Endodermal cell (in vitro differentiated cells): Measurements from ENCODE around the gene UGT1A4. TPM values are rescaled to one million over a fixed set of nuclear protein-coding genes. Genes with fewer than 3 reads are reported as not detected.

Experiments used
- DNase-seq: peaks from one replicate; pipeline ENCODE4 v3.0.0-alpha.2; 2017
- H3K27ac ChIP-seq: 2 replicates; pipeline ENCODE4 v1.5.1; 2013; ENCODE audit warnings: mild to moderate bottlenecking, low read depth, low read length, moderate library complexity
- H3K27me3 ChIP-seq: 2 replicates; pipeline ENCODE4 v1.6.1; 2013; ENCODE audit warnings: mild to moderate bottlenecking, low read length, moderate library complexity; ENCODE audit not compliant: insufficient read depth, control insufficient read depth, poor library complexity, severe bottlenecking
- H3K36me3 ChIP-seq: 2 replicates; pipeline ENCODE4 v1.7.0; 2013; ENCODE audit warnings: mild to moderate bottlenecking, low read length, moderate library complexity; ENCODE audit not compliant: control insufficient read depth, insufficient read depth
- H3K4me1 ChIP-seq: one replicate; pipeline ENCODE4 v1.7.0; 2013; ENCODE audit warnings: low read length; ENCODE audit not compliant: control insufficient read depth, insufficient read depth
- H3K4me3 ChIP-seq: 2 replicates; pipeline ENCODE4 v1.5.1; 2013; ENCODE audit warnings: mild to moderate bottlenecking, low read length, moderate library complexity
- H3K9ac ChIP-seq: 2 replicates; pipeline ENCODE4 v1.6.1; 2013; ENCODE audit warnings: mild to moderate bottlenecking, low read length, moderate library complexity; ENCODE audit not compliant: poor library complexity, severe bottlenecking; ENCODE audit errors: extremely low read depth
- H3K9me3 ChIP-seq: 2 replicates; pipeline ENCODE4 v1.6.1; 2013; ENCODE audit warnings: mild to moderate bottlenecking, low read length, moderate library complexity; ENCODE audit not compliant: control insufficient read depth
- H3K27ac Mint-ChIP-seq: 2 replicates; pipeline ENCODE4 v1.8.0; 2020; ENCODE audit warnings: mixed read lengths
- H3K27me3 Mint-ChIP-seq: 2 replicates; pipeline ENCODE4 v1.8.0; 2021; ENCODE audit warnings: mild to moderate bottlenecking, mixed read lengths; ENCODE audit not compliant: insufficient read depth
- H3K36me3 Mint-ChIP-seq: 2 replicates; pipeline ENCODE4 v1.8.0; 2020; ENCODE audit warnings: low read depth, mixed read lengths
- H3K4me1 Mint-ChIP-seq: 2 replicates; pipeline ENCODE4 v1.8.0; 2020; ENCODE audit warnings: mixed read lengths
- H3K4me3 Mint-ChIP-seq: 2 replicates; pipeline ENCODE4 v1.8.0; 2020; ENCODE audit warnings: mild to moderate bottlenecking, moderate library complexity, mixed read lengths
- H3K9me3 Mint-ChIP-seq: 2 replicates; pipeline ENCODE4 v1.8.0; 2020; ENCODE audit warnings: mild to moderate bottlenecking, mixed read lengths
- CTCF ChIP-seq: fragments of 200-600 bp; sonication (generic); conservative IDR thresholded peaks from 2 replicates; pipeline ENCODE4 v1.5.0; 2021; ENCODE audit warnings: antibody characterized with exemption, mild to moderate bottlenecking
- WGBS, 2 experiments: methylation state at CpG; one replicate each; pipeline versions ENCODE4 v1.1.5 to v1.1.7; 2013; ENCODE audit warnings: missing lambda C conversion rate in 2 of 2, mixed read lengths in 1 of 2; ENCODE audit not compliant: insufficient coverage in 1 of 2, insufficient read length in 1 of 2; 5-methylcytosine and 5-hydroxymethylcytosine counted together
- total RNA-seq, 2 donors: library from RNA; stranded (reverse); fragmentation: NEBNext Ultra II Directional in 1 of 2; extraction: Animal tissue kit (Norgen Biotek cat#: 25700) in 1 of 2; gene quantifications; 2 replicates in 1 of 2; 3 replicates in 1 of 2; pipeline ENCODE4 v1.2.1, GENCODE V29; 2021

UGT1A4 gene
- total RNA-seq, 2 donors from 2014 or later = not detected

- Mint-ChIP-seq H3K9me3 (no peaks in the 10 kb centered on the region), H3K36me3 (no peaks in the 10 kb centered on the region), H3K4me3 (no peak overlapping the region), H3K27ac (no peak overlapping the region), H3K4me1 (peaks cover 13% of the 10 kb centered on the region), H3K27me3 (no peaks in the 10 kb centered on the region)
- Histone ChIP-seq H3K4me1 (no peaks in the 10 kb centered on the region), H3K9ac (no peak overlapping the region), H3K4me3 (no peak overlapping the region), H3K36me3 (no peaks in the 10 kb centered on the region), H3K27ac (no peak overlapping the region), H3K27me3 (no peaks in the 10 kb centered on the region), H3K9me3 (no peaks in the 10 kb centered on the region)
- WGBS, 2 experiments = 78 to 83% methylated on average over 6 of the region's 6 CpGs
- no peak for TF ChIP-seq CTCF
- no peak for DNase-seq
Measured at GRCh38 chr2:233693963-233694362, 24.6 kb upstream of the UGT1A4 start.

GRCh38 chr2:233698740-233699139, 19.8 kb upstream of the UGT1A4 start:
- H3K4me3 ChIP-seq = no peak overlapping the region
- Mint-ChIP-seq H3K36me3 (no peaks in the 10 kb centered on the region), H3K27ac (no peak overlapping the region), H3K27me3 (peaks cover 1% of the 10 kb centered on the region), H3K9me3 (peaks cover 3% of the 10 kb centered on the region), H3K4me1 (peaks cover 24% of the 10 kb centered on the region), H3K4me3 (no peak overlapping the region)
- WGBS, 2 experiments = 82 to 85% methylated on average over 3 to 4 of the region's 4 CpGs
- H3K9ac ChIP-seq = no peak overlapping the region
- DNase-seq = no peak
- TF ChIP-seq CTCF = no peak
- no peaks in the 10 kb centered on the region for H3K9me3 ChIP-seq
- no peak overlapping the region for H3K27ac ChIP-seq
- H3K36me3 ChIP-seq = no peaks in the 10 kb centered on the region
- no peaks in the 10 kb centered on the region for H3K27me3 ChIP-seq
- peaks cover 6% of the 10 kb centered on the region for H3K4me1 ChIP-seq

GRCh38 chr2:233699424-233700027, 19.0 kb upstream of the UGT1A4 start:
- Histone ChIP-seq H3K4me1 (peaks cover 6% of the 10 kb centered on the region), H3K4me3 (no peak overlapping the region), H3K36me3 (no peaks in the 10 kb centered on the region), H3K27ac (peak overlapping the region; percentile 81), H3K27me3 (no peaks in the 10 kb centered on the region), H3K9ac (no peak overlapping the region), H3K9me3 (no peaks in the 10 kb centered on the region)
- Mint-ChIP-seq H3K27ac (peak overlapping the region; percentile 48), H3K4me3 (no peak overlapping the region), H3K9me3 (peaks cover 3% of the 10 kb centered on the region), H3K4me1 (peaks cover 24% of the 10 kb centered on the region), H3K36me3 (no peaks in the 10 kb centered on the region), H3K27me3 (peaks cover 1% of the 10 kb centered on the region)
- 90 to 95% methylated on average over 5 to 8 of the region's 8 CpGs for WGBS, 2 experiments
- DNase-seq = no peak
- no peak for TF ChIP-seq CTCF
